ENCODE results near the gene SNX8. TPM values are rescaled to one million over a fixed set of nuclear protein-coding genes. Genes with fewer than 3 reads are reported as not detected.

The SNX8 gene
- total and polyA plus RNA-seq, 2 of the 13 experiments (the other 11 are each of a cell fraction or from before 2014, with no cell fraction given) = 20.6 to 45.2 TPM

DNA sequence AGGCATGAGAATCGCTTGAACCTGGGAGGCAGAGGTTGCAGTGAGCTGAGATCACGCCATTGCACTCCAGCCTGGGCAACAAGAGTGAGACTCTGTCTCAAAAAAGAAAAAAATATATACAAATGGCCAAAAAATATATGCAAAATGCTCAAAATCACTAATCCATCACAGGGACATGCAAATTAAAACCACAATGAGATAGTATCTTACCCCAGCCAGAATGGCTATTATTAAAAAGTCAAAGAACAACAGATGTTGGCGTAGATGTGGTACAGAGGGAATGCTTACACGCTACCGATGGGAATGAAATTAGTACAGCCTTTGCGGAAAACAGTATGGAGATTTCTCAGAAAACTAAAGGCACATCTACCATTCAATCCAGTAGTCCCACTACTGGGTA, 17.4 kb downstream of the SNX8 start:
- BruUV-seq (replicated peaks) = no TSS peak
- intact Hi-C loops (cut with micrococcal nuclease; ENCODE audit: unreplicated experiment) (no loop called here), in situ Hi-C loops (cut with HindIII; ENCODE audit: extremely low pct_ligation_motif_present, low pct_unique_long_range_greater_than_20kb) (no loop called here)
- CTCF ChIA-PET (ENCODE audit: low intra/inter-chr PET ratio, low total read pairs) = no interaction called here
- no peaks in the 10 kb centered on the region for H3K9me3 ChIP-seq (ENCODE audit: low read length)
- no peak overlapping the region for H3K9ac ChIP-seq (ENCODE audit: insufficient read depth, low read depth, low read length)
- no peaks in the 10 kb centered on the region for H4K20me1 ChIP-seq (ENCODE audit: insufficient read depth, low read length)
- 98% methylated on average over 6 of the region's 6 CpGs for WGBS (ENCODE audit: low lambda C conversion rate)
- H3K4me2 ChIP-seq (ENCODE audit: low read depth, low read length) = no peak overlapping the region
- POLR2A ChIA-PET = no interaction called here
- DNase-seq (ENCODE audit: low spot score) (no peak), ATAC-seq (no peak), FAIRE-seq (no peak)
- no peak overlapping the region for H2AFZ ChIP-seq (ENCODE audit: low read length)
- no peaks in the 10 kb centered on the region; a peak in 1 of 5 replicates for H3K36me3 ChIP-seq (replicated peaks in 1 of 2; ENCODE audit: control insufficient read depth in 1 of 2, insufficient read depth in 2 of 2, low read length in 2 of 2)
- peaks cover 38% of the 10 kb centered on the region for H3K79me2 ChIP-seq (ENCODE audit: insufficient read depth, low read length)
- no peaks in the 10 kb centered on the region for H3K27me3 ChIP-seq (ENCODE audit: control insufficient read depth in 1 of 2, insufficient read depth in 2 of 2, low read length in 2 of 2)
- H3K4me3 ChIP-seq (replicated peaks in 1 of 3; ENCODE audit: insufficient read depth in 1 of 3, low read depth in 2 of 3, low read length in 3 of 3) = no peak overlapping the region
- H3K27ac ChIP-seq (ENCODE audit: extremely low read length, insufficient read depth, low read length) = no peak overlapping the region
- peaks cover 14% of the 10 kb centered on the region for H3K4me1 ChIP-seq (ENCODE audit: insufficient read depth, low read length)
- TF ChIP-seq RNF2 (conservative IDR thresholded peaks at IDR 0.05; ENCODE audit: low read depth) (no peak), UBTF (CRISPR knock-in tag; IDR thresholded peaks at IDR 0.05) (no peak), RBM22 (optimal IDR thresholded peaks at IDR 0.05; ENCODE audit: low read length) (no peak), NKX3-1 (CRISPR knock-in tag; IDR thresholded peaks at IDR 0.05) (no peak), ZNF260 (CRISPR knock-in tag; IDR thresholded peaks at IDR 0.05; ENCODE audit: borderline replicate concordance, low read depth) (no peak), KAT8 (CRISPR knock-in tag; IDR thresholded peaks at IDR 0.05) (no peak), NFAT5 (CRISPR knock-in tag; IDR thresholded peaks at IDR 0.05) (no peak), ZSCAN25 (CRISPR knock-in tag; IDR thresholded peaks at IDR 0.05) (no peak), DBP (CRISPR knock-in tag; IDR thresholded peaks at IDR 0.05; ENCODE audit: not compliant biosample characterization) (no peak), ZNF30 (CRISPR knock-in tag; IDR thresholded peaks at IDR 0.05) (no peak), ZNF678 (CRISPR knock-in tag; IDR thresholded peaks at IDR 0.05) (no peak), CBX5 (CRISPR knock-in tag; IDR thresholded peaks at IDR 0.05; ENCODE audit: borderline replicate concordance) (no peak), ZNF263 (CRISPR knock-in tag; IDR thresholded peaks at IDR 0.05) (no peak), ZNF124 (CRISPR knock-in tag; IDR thresholded peaks at IDR 0.05) (no peak), CEBPB (IDR thresholded peaks at IDR 0.05; ENCODE audit: borderline replicate concordance, low read depth, low read length) (no peak), U2AF2 (IDR thresholded peaks at IDR 0.05; ENCODE audit: low read depth, low read length) (no peak), TBP (CRISPR knock-in tag; IDR thresholded peaks at IDR 0.05) (no peak)
- TF ChIP-seq, protein P1, sequence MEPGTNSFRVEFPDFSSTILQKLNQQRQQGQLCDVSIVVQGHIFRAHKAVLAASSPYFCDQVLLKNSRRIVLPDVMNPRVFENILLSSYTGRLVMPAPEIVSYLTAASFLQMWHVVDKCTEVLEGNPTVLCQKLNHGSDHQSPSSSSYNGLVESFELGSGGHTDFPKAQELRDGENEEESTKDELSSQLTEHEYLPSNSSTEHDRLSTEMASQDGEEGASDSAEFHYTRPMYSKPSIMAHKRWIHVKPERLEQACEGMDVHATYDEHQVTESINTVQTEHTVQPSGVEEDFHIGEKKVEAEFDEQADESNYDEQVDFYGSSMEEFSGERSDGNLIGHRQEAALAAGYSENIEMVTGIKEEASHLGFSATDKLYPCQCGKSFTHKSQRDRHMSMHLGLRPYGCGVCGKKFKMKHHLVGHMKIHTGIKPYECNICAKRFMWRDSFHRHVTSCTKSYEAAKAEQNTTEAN (CRISPR knock-in tag; conservative IDR thresholded peaks at IDR 0.05) = no peak

All from HepG2 (cell line).